Measurements from ENCODE around the gene YEATS2.
"Not testable (repeated sequence)": the region's sequence is repeated elsewhere in the genome, so short reads cannot be mapped to it uniquely, and the experiment has no call there.

Gene YEATS2

GRCh38 chr3:183725387-183725786 is 27.8 kb downstream of the YEATS2 start:
- peaks cover 97% of the 10 kb centered on the region for H3K36me3 ChIP-seq (ENCODE audit: insufficient read depth, low read depth, low read length)
- H3K9ac ChIP-seq (ENCODE audit: low read depth, low read length): no peak overlapping the region
- no peaks in the 10 kb centered on the region for H3K27me3 ChIP-seq (ENCODE audit: insufficient read depth, low read length)
- H3K27ac ChIP-seq (ENCODE audit: low read length): no peak overlapping the region
- H3K4me3 ChIP-seq (ENCODE audit: low read length): no peak overlapping the region
- no peaks in the 10 kb centered on the region for H3K4me1 ChIP-seq (ENCODE audit: insufficient read depth, low read length)
- H3K9me3 ChIP-seq (ENCODE audit: insufficient read depth, low read depth, low read length): no peaks in the 10 kb centered on the region

GRCh38 chr3:183728204-183728603 is 30.6 kb downstream of the YEATS2 start:
- Histone ChIP-seq H3K9me3 (ENCODE audit: insufficient read depth, low read depth, low read length) (no peaks in the 10 kb centered on the region), H3K4me1 (ENCODE audit: insufficient read depth, low read length) (no peaks in the 10 kb centered on the region), H3K4me3 (ENCODE audit: low read length) (no peak overlapping the region), H3K27ac (ENCODE audit: low read length) (no peak overlapping the region), H3K27me3 (ENCODE audit: insufficient read depth, low read length) (no peaks in the 10 kb centered on the region), H3K36me3 (ENCODE audit: insufficient read depth, low read depth, low read length) (peaks cover 90% of the 10 kb centered on the region), H3K9ac (ENCODE audit: low read depth, low read length) (no peak overlapping the region)

GRCh38 chr3:183730361-183730760 is 32.8 kb downstream of the YEATS2 start:
- Histone ChIP-seq H3K36me3 (ENCODE audit: insufficient read depth, low read depth, low read length) (peaks cover 90% of the 10 kb centered on the region), H3K9me3 (ENCODE audit: insufficient read depth, low read depth, low read length) (no peaks in the 10 kb centered on the region), H3K4me3 (ENCODE audit: low read length) (no peak overlapping the region), H3K27me3 (ENCODE audit: insufficient read depth, low read length) (no peaks in the 10 kb centered on the region), H3K4me1 (ENCODE audit: insufficient read depth, low read length) (no peaks in the 10 kb centered on the region), H3K9ac (ENCODE audit: low read depth, low read length) (no peak overlapping the region), H3K27ac (ENCODE audit: low read length) (no peak overlapping the region)

GRCh38 chr3:183731611-183732010 is 34.0 kb downstream of the YEATS2 start:
- Histone ChIP-seq H3K4me1 (ENCODE audit: insufficient read depth, low read length) (no peaks in the 10 kb centered on the region), H3K9ac (ENCODE audit: low read depth, low read length) (no peak overlapping the region), H3K9me3 (ENCODE audit: insufficient read depth, low read depth, low read length) (no peaks in the 10 kb centered on the region), H3K36me3 (ENCODE audit: insufficient read depth, low read depth, low read length) (peaks cover 89% of the 10 kb centered on the region), H3K27ac (ENCODE audit: low read length) (no peak overlapping the region), H3K4me3 (ENCODE audit: low read length) (no peak overlapping the region), H3K27me3 (ENCODE audit: insufficient read depth, low read length) (no peaks in the 10 kb centered on the region)

GRCh38 chr3:183733553-183733952 is 36.0 kb downstream of the YEATS2 start:
- Histone ChIP-seq H3K4me1 (ENCODE audit: insufficient read depth, low read length) (no peaks in the 10 kb centered on the region), H3K36me3 (ENCODE audit: insufficient read depth, low read depth, low read length) (peaks cover 85% of the 10 kb centered on the region), H3K4me3 (ENCODE audit: low read length) (no peak overlapping the region), H3K9me3 (ENCODE audit: insufficient read depth, low read depth, low read length) (no peaks in the 10 kb centered on the region), H3K27me3 (ENCODE audit: insufficient read depth, low read length) (no peaks in the 10 kb centered on the region), H3K27ac (ENCODE audit: low read length) (no peak overlapping the region), H3K9ac (ENCODE audit: low read depth, low read length) (no peak overlapping the region)

- H3K4me3 ChIP-seq (ENCODE audit: low read length): no peak overlapping the region
- no peak overlapping the region for H3K9ac ChIP-seq (ENCODE audit: low read depth, low read length)
- H3K4me1 ChIP-seq (ENCODE audit: insufficient read depth, low read length): no peaks in the 10 kb centered on the region
- no peaks in the 10 kb centered on the region for H3K9me3 ChIP-seq (ENCODE audit: insufficient read depth, low read depth, low read length)
- H3K27ac ChIP-seq (ENCODE audit: low read length): no peak overlapping the region
- peaks cover 73% of the 10 kb centered on the region for H3K36me3 ChIP-seq (ENCODE audit: insufficient read depth, low read depth, low read length)
- no peaks in the 10 kb centered on the region for H3K27me3 ChIP-seq (ENCODE audit: insufficient read depth, low read length)
These were observed 37.3 kb downstream of the YEATS2 start for GRCh38 chr3:183734750-183735494.

- no peak overlapping the region for H3K27ac ChIP-seq (ENCODE audit: low read length)
- H3K4me3 ChIP-seq (ENCODE audit: low read length): no peak overlapping the region
- peaks cover 71% of the 10 kb centered on the region for H3K36me3 ChIP-seq (ENCODE audit: insufficient read depth, low read depth, low read length)
- no peak overlapping the region for H3K9ac ChIP-seq (ENCODE audit: low read depth, low read length)
- no peaks in the 10 kb centered on the region for H3K9me3 ChIP-seq (ENCODE audit: insufficient read depth, low read depth, low read length)
- H3K4me1 ChIP-seq (ENCODE audit: insufficient read depth, low read length): no peaks in the 10 kb centered on the region
- no peaks in the 10 kb centered on the region for H3K27me3 ChIP-seq (ENCODE audit: insufficient read depth, low read length)
These were observed 39.5 kb downstream of the YEATS2 start for GRCh38 chr3:183737116-183737515.

- H3K4me1 ChIP-seq (ENCODE audit: insufficient read depth, low read length); H3K4me3 ChIP-seq (ENCODE audit: low read length); H3K9me3 ChIP-seq (ENCODE audit: insufficient read depth, low read depth, low read length); H3K9ac ChIP-seq (ENCODE audit: low read depth, low read length); H3K27ac ChIP-seq (ENCODE audit: low read length); H3K27me3 ChIP-seq (ENCODE audit: insufficient read depth, low read length): not testable (repeated sequence)
- peaks cover 67% of the 10 kb centered on the region for H3K36me3 ChIP-seq (ENCODE audit: insufficient read depth, low read depth, low read length)
These were observed 42.6 kb downstream of the YEATS2 start for GRCh38 chr3:183740154-183740553.

GRCh38 chr3:183743231-183743630 is 45.6 kb downstream of the YEATS2 start:
- H3K4me1 ChIP-seq (ENCODE audit: insufficient read depth, low read length): peaks cover 4% of the 10 kb centered on the region
- H3K9ac ChIP-seq (ENCODE audit: low read depth, low read length): no peak overlapping the region
- H3K36me3 ChIP-seq (ENCODE audit: insufficient read depth, low read depth, low read length): peaks cover 64% of the 10 kb centered on the region
- H3K9me3 ChIP-seq (ENCODE audit: insufficient read depth, low read depth, low read length): no peaks in the 10 kb centered on the region
- no peak overlapping the region for H3K27ac ChIP-seq (ENCODE audit: low read length)
- no peaks in the 10 kb centered on the region for H3K27me3 ChIP-seq (ENCODE audit: insufficient read depth, low read length)
- no peak overlapping the region for H3K4me3 ChIP-seq (ENCODE audit: low read length)

GRCh38 chr3:183745300-183746098 is 47.9 kb downstream of the YEATS2 start:
- H3K4me1 ChIP-seq (ENCODE audit: insufficient read depth, low read length): peaks cover 4% of the 10 kb centered on the region
- no peak overlapping the region for H3K9ac ChIP-seq (ENCODE audit: low read depth, low read length)
- H3K27me3 ChIP-seq (ENCODE audit: insufficient read depth, low read length): no peaks in the 10 kb centered on the region
- H3K36me3 ChIP-seq (ENCODE audit: insufficient read depth, low read depth, low read length): peaks cover 77% of the 10 kb centered on the region
- no peaks in the 10 kb centered on the region for H3K9me3 ChIP-seq (ENCODE audit: insufficient read depth, low read depth, low read length)
- peak overlapping the region; percentile 48 for H3K27ac ChIP-seq (ENCODE audit: low read length)
- H3K4me3 ChIP-seq (ENCODE audit: low read length): no peak overlapping the region

GRCh38 chr3:183754052-183754451 is 56.5 kb downstream of the YEATS2 start:
- Histone ChIP-seq H3K36me3 (ENCODE audit: insufficient read depth, low read depth, low read length) (peaks cover 89% of the 10 kb centered on the region), H3K4me3 (ENCODE audit: low read length) (no peak overlapping the region), H3K4me1 (ENCODE audit: insufficient read depth, low read length) (peaks cover 4% of the 10 kb centered on the region), H3K9me3 (ENCODE audit: insufficient read depth, low read depth, low read length) (no peaks in the 10 kb centered on the region), H3K27ac (ENCODE audit: low read length) (no peak overlapping the region), H3K27me3 (ENCODE audit: insufficient read depth, low read length) (no peaks in the 10 kb centered on the region), H3K9ac (ENCODE audit: low read depth, low read length) (no peak overlapping the region)

GRCh38 chr3:183762304-183762703 is 64.7 kb downstream of the YEATS2 start:
- peaks cover 72% of the 10 kb centered on the region for H3K36me3 ChIP-seq (ENCODE audit: insufficient read depth, low read depth, low read length)
- H3K9me3 ChIP-seq (ENCODE audit: insufficient read depth, low read depth, low read length): no peaks in the 10 kb centered on the region
- no peak overlapping the region for H3K4me3 ChIP-seq (ENCODE audit: low read length)

More at GRCh38 chr3:183762304-183762703, 64.7 kb downstream of the YEATS2 start:
- H3K27ac ChIP-seq (ENCODE audit: low read length): no peak overlapping the region
- no peaks in the 10 kb centered on the region for H3K27me3 ChIP-seq (ENCODE audit: insufficient read depth, low read length)
- H3K4me1 ChIP-seq (ENCODE audit: insufficient read depth, low read length): no peaks in the 10 kb centered on the region; the same call in 1 of the 2 replicates
- H3K9ac ChIP-seq (ENCODE audit: low read depth, low read length): no peak overlapping the region

Data from iPS-20b (cell line).